ENCODE measurements around the gene XRN1.
"Not testable (repeated sequence)": the region's sequence is repeated elsewhere in the genome, so short reads cannot be mapped to it uniquely, and the experiment has no call there.

The XRN1 gene, protein sequence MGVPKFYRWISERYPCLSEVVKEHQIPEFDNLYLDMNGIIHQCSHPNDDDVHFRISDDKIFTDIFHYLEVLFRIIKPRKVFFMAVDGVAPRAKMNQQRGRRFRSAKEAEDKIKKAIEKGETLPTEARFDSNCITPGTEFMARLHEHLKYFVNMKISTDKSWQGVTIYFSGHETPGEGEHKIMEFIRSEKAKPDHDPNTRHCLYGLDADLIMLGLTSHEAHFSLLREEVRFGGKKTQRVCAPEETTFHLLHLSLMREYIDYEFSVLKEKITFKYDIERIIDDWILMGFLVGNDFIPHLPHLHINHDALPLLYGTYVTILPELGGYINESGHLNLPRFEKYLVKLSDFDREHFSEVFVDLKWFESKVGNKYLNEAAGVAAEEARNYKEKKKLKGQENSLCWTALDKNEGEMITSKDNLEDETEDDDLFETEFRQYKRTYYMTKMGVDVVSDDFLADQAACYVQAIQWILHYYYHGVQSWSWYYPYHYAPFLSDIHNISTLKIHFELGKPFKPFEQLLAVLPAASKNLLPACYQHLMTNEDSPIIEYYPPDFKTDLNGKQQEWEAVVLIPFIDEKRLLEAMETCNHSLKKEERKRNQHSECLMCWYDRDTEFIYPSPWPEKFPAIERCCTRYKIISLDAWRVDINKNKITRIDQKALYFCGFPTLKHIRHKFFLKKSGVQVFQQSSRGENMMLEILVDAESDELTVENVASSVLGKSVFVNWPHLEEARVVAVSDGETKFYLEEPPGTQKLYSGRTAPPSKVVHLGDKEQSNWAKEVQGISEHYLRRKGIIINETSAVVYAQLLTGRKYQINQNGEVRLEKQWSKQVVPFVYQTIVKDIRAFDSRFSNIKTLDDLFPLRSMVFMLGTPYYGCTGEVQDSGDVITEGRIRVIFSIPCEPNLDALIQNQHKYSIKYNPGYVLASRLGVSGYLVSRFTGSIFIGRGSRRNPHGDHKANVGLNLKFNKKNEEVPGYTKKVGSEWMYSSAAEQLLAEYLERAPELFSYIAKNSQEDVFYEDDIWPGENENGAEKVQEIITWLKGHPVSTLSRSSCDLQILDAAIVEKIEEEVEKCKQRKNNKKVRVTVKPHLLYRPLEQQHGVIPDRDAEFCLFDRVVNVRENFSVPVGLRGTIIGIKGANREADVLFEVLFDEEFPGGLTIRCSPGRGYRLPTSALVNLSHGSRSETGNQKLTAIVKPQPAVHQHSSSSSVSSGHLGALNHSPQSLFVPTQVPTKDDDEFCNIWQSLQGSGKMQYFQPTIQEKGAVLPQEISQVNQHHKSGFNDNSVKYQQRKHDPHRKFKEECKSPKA (N-terminal part only)

GRCh38 chr3:142447852-142448823 lies at the start of gene XRN1:
TSS of gene XRN1 (minus strand) at chr3:142448037. CDS start at chr3:142447944, 93 bp downstream.
- peak; percentile 64 for DNase-seq (ENCODE audit: low read depth)

DNA sequence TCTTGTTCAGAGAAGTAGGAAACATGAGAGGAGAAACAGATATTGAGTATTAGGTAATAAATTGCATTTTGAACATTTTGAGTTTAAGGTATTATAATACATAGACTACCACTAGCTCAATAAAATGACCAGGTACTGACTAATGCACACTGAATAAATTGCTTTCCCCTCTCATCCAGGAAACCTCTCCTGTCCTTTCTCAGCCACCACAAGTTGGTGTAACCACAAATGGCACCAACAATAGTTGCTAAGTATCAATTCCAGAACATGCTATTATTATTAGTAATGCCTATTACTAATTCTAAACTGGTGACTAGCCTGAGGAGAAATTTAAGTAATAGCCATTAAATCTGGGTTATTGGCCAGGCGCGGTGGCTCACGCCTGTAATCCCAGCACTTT lies 47.3 kb upstream of the XRN1 start:
- DNase-seq (ENCODE audit: low read depth), result no peak

- no peak for DNase-seq (ENCODE audit: low read depth)
Observed at GRCh38 chr3:142492184-142492583, 44.3 kb upstream of the XRN1 start.

DNA sequence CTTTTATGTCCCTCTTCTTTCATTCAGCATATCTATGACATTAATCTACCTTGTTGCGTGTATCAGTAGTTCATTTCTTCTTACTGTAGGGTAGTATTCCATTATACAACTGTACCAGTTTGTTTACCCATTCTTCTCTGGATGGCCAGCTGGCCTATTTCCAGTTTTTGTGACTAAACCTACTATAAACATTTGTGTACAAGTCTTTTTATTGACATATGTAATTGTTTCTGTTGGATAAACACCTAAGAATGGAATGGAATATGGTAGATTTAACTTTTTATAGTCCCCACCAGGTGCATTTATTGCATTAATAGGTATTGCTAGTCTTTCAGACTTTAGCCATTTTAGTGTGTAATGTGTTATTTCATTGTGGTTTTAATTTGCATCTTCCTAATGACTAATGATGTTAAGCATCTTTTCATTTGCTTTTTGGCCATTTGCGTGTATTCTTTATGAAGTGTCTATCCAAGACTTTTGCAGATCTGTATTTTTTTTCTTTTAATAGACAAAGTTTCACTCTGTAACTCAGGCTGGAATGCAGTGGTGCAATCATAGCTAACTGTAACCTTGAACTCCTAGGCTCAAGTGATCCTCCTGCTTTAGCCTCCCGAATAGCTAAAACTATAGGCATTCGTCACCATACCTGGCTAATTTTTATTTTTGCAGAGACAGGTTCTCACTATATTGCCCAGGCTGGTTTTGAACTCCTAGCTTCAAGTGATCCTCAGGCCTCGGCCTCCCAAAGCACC lies 41.9 kb upstream of the XRN1 start:
- DNase-seq (ENCODE audit: low read depth), result no peak

DNA sequence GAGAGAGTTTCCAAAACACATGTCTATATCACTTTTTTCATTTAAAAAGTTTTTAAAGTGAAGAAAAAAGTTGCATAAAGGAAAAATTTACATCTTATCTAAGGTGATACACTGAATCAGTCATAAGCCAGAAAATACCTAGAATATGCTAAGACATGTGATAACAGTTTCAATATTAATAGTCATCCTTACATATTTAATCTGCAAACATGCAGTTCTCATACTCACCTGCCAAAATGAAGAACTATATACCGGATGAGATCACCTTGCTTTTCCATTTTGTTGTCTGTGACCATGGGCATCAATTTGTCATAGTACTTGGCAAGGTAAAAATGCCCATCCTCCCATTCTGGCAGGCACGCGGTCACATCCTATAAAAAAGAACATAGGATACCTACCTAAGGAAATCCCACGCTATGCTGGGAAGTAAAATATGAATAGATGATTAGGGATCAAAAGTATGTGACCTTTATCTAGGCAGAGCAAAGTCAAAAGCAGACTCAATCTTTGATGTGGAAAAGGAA lies 37.1 kb upstream of the XRN1 start:
- DNase-seq (ENCODE audit: low read depth), result no peak

- DNase-seq (ENCODE audit: low read depth), result no peak
Observed at GRCh38 chr3:142481196-142481595, 33.4 kb upstream of the XRN1 start.

DNA sequence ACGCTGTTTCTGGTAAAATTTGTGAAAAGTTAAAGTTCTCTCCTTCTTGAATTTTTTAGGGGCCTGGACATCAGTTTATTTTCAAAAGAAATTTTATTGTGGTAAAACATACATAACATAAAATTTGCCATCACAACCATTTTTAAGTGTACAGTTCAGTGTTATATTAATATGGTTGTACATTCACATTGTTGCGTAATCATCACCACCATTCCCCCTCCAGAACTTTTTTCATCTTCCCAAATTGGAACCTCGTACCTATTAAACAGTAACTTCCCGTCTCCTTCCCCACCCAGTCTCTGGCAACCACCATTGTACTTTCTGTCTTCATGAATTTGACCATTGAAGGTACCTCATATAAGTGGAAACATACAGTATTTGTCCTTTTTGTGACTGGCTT lies 23.0 kb upstream of the XRN1 start:
- no peak for DNase-seq (ENCODE audit: low read depth)

DNA sequence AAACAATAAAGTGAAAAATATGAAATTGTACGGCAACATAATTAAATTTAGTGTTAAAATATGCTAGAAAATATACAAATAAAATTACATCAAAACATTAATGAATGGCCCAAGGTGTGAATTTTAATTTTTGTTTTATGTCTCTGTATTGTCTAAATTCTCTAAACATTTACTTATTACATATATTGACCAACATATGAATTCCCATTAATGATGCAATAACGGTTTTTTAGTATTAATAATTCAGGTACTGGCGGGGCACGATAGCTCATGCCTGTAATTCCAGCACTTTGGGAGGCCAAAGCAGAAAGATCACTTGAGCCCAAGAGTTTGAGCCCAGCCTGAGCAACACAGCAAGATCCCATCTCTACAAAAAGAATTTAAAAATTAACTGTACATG lies 20.6 kb upstream of the XRN1 start:
- no peak for DNase-seq (ENCODE audit: low read depth)

DNA sequence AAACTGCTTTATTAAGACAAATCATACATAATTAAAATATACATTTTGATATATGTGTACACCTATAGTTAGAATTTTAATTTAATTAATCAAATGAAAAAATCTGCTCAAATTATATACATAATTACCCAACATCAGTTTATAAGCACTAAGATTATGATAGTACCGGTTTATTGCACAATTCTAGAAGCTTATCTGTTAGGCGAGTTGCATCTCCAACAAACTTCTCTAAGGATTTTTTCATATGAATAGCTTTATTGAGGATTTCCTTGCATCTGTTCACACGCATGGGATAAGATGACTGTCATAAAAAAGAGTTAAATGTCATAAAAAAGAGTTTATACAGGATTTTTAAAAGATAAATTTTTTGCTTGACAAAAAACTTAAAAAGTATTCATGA lies 19.9 kb upstream of the XRN1 start:
- DNase-seq (ENCODE audit: low read depth), result no peak

- no peak for DNase-seq (ENCODE audit: low read depth)
Observed at GRCh38 chr3:142460689-142461088, 12.9 kb upstream of the XRN1 start.

DNA sequence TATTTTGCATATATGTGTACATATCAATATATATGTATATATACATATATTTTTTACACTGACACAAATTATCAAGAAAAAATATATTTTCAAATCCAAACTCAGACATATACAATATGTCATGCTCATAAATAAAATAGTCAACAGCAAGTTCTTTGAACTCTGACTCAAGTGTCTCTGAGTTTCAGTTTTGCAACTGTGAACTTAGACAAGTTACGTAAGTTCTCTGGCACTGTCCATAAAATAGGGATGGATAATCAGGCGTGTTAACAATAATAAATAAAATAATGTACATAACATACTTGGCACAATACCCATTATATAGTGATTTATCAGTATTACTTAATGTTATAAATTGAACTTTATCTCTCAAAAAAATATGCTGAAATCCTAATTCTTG lies 12.1 kb upstream of the XRN1 start:
- DNase-seq (ENCODE audit: low read depth), result no peak

GRCh38 chr3:142459096-142459495 lies 11.3 kb upstream of the XRN1 start:
- DNase-seq (ENCODE audit: low read depth), result no peak

DNA sequence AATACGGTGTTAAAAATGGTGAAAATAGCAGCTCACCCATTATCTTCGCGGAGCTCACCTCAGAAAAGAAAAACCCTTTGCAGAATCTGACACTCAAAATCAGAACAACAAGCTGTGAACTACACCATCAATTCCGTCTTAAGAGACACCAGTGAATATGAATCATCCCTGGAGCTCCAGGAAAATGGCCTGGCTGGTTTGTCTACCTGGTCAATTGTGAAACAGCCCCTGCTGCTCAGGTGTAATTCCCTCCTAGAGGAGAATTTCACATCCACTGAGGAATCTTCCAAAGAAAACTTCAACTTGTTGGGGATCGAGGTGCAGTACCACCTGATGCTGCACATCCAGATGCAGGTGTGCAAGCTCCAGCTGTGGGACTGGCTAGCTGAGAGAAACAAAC lies 3.0 kb upstream of the XRN1 start:
- no peak for DNase-seq (ENCODE audit: low read depth)

GRCh38 chr3:142450189-142450588 lies 2.4 kb upstream of the XRN1 start:
- DNase-seq (ENCODE audit: low read depth), result no peak

- DNase-seq (ENCODE audit: low read depth), result peak; percentile 17
Observed at GRCh38 chr3:142447301-142447851, 461 bp downstream of the XRN1 start.

DNA sequence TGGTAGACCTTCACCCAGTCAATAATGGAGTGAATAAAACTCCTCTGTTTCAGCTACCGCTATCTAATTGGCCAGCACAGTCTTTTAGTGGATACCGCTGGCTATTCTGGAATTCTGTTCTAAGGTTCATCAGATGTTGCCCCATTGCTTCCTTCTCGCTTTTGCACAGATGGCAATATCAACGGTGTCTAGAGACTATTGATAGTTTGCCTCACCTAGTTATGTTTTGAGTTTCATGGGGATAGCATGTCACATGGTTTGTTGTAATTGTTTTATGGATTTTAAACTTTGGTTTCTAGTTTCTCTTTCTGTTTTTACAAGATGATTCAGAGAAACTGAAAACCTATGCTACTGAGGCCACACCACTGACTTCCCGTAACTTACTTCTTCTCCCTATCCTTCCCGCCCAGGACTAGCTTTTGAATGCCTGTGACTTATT lies 2.0 kb downstream of the XRN1 start:
- DNase-seq (ENCODE audit: low read depth), result no peak

GRCh38 chr3:142444343-142444742 lies 3.5 kb downstream of the XRN1 start:
- no peak for DNase-seq (ENCODE audit: low read depth)

DNA sequence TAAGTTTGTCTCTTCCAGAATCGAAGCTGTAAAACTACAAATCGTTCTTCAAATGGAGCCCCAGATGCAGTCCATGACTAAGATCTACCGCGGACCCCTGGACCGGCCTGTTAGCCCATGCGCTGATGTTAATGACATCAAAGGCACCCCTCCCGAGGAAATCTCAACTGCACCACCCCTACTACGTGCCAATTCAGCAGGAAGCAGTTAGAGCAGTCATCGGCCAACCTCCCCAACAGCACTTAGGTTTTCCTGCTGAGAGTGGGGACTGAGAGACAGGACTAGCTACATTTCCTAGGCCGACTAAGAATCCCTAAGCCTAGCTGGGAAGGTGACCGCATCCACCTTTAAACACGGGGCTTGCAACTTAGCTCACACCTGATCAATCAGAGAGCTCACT lies 4.8 kb downstream of the XRN1 start:
- not testable (repeated sequence) for DNase-seq (ENCODE audit: low read depth)

- not testable (repeated sequence) for DNase-seq (ENCODE audit: low read depth)
Observed at GRCh38 chr3:142439499-142440220, 8.2 kb downstream of the XRN1 start.

Measured in HS-27A (cell line).